HepG2 (cell line): ENCODE data around the gene BRD3. TPM values are rescaled to one million over a fixed set of nuclear protein-coding genes. Genes with fewer than 3 reads are reported as not detected.

Source experiments
- CAMTA2 ChIP-seq: sonication (generic); formaldehyde crosslinking; IDR thresholded peaks from 2 replicates; pipeline ENCODE4 v1.4.0; 2020; ENCODE audit warnings: mild to moderate bottlenecking, missing genetic modification reagents, borderline replicate concordance
- HNF1B ChIP-seq: sonication (generic); formaldehyde crosslinking; IDR thresholded peaks from 2 replicates; pipeline ENCODE4 v1.5.1; 2020; ENCODE audit warnings: mild to moderate bottlenecking, moderate library complexity, missing genetic modification reagents
- HOXD1 ChIP-seq: sonication (generic); formaldehyde crosslinking; IDR thresholded peaks from 2 replicates; pipeline ENCODE4 v1.5.0; 2020; ENCODE audit warnings: missing genetic modification reagents
- MEIS2 ChIP-seq: sonication (generic); formaldehyde crosslinking; IDR thresholded peaks from 2 replicates; pipeline ENCODE4 v1.9.0; 2021; ENCODE audit warnings: mild to moderate bottlenecking, missing genetic modification reagents
- SIX4 ChIP-seq: sonication (generic); formaldehyde crosslinking; IDR thresholded peaks from 2 replicates; pipeline ENCODE4 v1.4.0; 2020; ENCODE audit warnings: missing genetic modification reagents
- SP4 ChIP-seq: sonication (generic); formaldehyde crosslinking; IDR thresholded peaks from 2 replicates; pipeline ENCODE4 v1.8.1; 2023; ENCODE audit warnings: mild to moderate bottlenecking, missing genetic modification reagents
- TBX2 ChIP-seq: sonication (generic); formaldehyde crosslinking; IDR thresholded peaks from 2 replicates; pipeline ENCODE4 v1.5.0; 2020; ENCODE audit warnings: missing genetic modification reagents, mild to moderate bottlenecking, borderline replicate concordance
- TOE1 ChIP-seq: sonication (generic); formaldehyde crosslinking; IDR thresholded peaks from 2 replicates; pipeline ENCODE4 v1.4.0; 2020; ENCODE audit warnings: mild to moderate bottlenecking, missing genetic modification reagents
- ZNF709 ChIP-seq: sonication (generic); formaldehyde crosslinking; IDR thresholded peaks from 2 replicates; pipeline ENCODE4 v1.5.0; 2020; ENCODE audit warnings: mild to moderate bottlenecking, missing genetic modification reagents
- ZSCAN22 ChIP-seq: sonication (generic); formaldehyde crosslinking; IDR thresholded peaks from 2 replicates; pipeline ENCODE4 v1.4.0; 2020; ENCODE audit warnings: mild to moderate bottlenecking, missing genetic modification reagents
- ZSCAN25 ChIP-seq: sonication (generic); formaldehyde crosslinking; IDR thresholded peaks from 2 replicates; pipeline ENCODE4 v1.8.0; 2022; ENCODE audit warnings: mild to moderate bottlenecking, missing genetic modification reagents
- polyA plus RNA-seq, 8 experiments: library from polyadenylated mRNA; depleted of rRNA in 3 of 8; stranded (reverse) in 7 of 8; unstranded in 1 of 8; fragments of >200 nt; fragmentation: Illumina TruSeq in 4 of 8; extraction: Trizol in 4 of 8; gene quantifications; 2 replicates each; pipeline versions ENCODE4 v1.2.1 to v1.2.3, GENCODE V29; 2011 to 2016; ENCODE audit warnings: low read depth in 4 of 8, missing spikeins in 1 of 8, mixed read lengths in 1 of 8; ENCODE audit not compliant: insufficient read depth in 1 of 8
- total RNA-seq, 5 experiments: library from RNA; depleted of rRNA; stranded (reverse); fragments of >200 nt; fragmentation: Illumina TruSeq; extraction: Trizol; gene quantifications; 2 replicates each; pipeline ENCODE4 v1.2.3, GENCODE V29; 2016; ENCODE audit warnings: low read depth in 1 of 5
- TF ChIP-seq, protein P1 (sequence below), 2 experiments: fragments of 450-650 bp in 1 of 2; sonication (generic) in 1 of 2; formaldehyde crosslinking in 1 of 2; IDR thresholded peaks; 2 replicates each; pipeline versions ENCODE4 v1.6.1 to v1.8.0; 2016 to 2022; ENCODE audit warnings: antibody characterized with exemption in 1 of 2, mild to moderate bottlenecking in 1 of 2, missing genetic modification reagents in 1 of 2
- TF ChIP-seq, protein P2 (sequence below): sonication (generic); formaldehyde crosslinking; IDR thresholded peaks from 2 replicates; pipeline ENCODE4 v1.4.0; 2020; ENCODE audit warnings: missing genetic modification reagents, borderline replicate concordance

BRD3 gene
- total and polyA plus RNA-seq, 2 of the 13 experiments (the other 11 are each of a cell fraction or from before 2014, with no cell fraction given): 5.9 to 12.9 TPM

- TF ChIP-seq, protein P1, sequence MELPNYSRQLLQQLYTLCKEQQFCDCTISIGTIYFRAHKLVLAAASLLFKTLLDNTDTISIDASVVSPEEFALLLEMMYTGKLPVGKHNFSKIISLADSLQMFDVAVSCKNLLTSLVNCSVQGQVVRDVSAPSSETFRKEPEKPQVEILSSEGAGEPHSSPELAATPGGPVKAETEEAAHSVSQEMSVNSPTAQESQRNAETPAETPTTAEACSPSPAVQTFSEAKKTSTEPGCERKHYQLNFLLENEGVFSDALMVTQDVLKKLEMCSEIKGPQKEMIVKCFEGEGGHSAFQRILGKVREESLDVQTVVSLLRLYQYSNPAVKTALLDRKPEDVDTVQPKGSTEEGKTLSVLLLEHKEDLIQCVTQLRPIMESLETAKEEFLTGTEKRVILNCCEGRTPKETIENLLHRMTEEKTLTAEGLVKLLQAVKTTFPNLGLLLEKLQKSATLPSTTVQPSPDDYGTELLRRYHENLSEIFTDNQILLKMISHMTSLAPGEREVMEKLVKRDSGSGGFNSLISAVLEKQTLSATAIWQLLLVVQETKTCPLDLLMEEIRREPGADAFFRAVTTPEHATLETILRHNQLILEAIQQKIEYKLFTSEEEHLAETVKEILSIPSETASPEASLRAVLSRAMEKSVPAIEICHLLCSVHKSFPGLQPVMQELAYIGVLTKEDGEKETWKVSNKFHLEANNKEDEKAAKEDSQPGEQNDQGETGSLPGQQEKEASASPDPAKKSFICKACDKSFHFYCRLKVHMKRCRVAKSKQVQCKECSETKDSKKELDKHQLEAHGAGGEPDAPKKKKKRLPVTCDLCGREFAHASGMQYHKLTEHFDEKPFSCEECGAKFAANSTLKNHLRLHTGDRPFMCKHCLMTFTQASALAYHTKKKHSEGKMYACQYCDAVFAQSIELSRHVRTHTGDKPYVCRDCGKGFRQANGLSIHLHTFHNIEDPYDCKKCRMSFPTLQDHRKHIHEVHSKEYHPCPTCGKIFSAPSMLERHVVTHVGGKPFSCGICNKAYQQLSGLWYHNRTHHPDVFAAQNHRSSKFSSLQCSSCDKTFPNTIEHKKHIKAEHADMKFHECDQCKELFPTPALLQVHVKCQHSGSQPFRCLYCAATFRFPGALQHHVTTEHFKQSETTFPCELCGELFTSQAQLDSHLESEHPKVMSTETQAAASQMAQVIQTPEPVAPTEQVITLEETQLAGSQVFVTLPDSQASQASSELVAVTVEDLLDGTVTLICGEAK (IDR thresholded peaks at IDR 0.05): no peak
- TF ChIP-seq, protein P1 (CRISPR knock-in tag; IDR thresholded peaks at IDR 0.05): peak; percentile 42; the same call in 1 of the 2 replicates
- TF ChIP-seq MEIS2 (CRISPR knock-in tag): 0 out of 2 replicates have a peak, but pooled peaks have one; percentile 3
- TF ChIP-seq HOXD1 (CRISPR knock-in tag): no peak
- TF ChIP-seq ZNF709 (CRISPR knock-in tag): peak; percentile 48; the same call in 1 of the 2 replicates
- no peak for TF ChIP-seq ZSCAN22
- TF ChIP-seq SP4 (CRISPR knock-in tag): peak; percentile 53; the same call in 1 of the 2 replicates
- TF ChIP-seq SIX4 (CRISPR knock-in tag): no peak
- TF ChIP-seq TBX2: peak; percentile 85
- TF ChIP-seq, protein P2, sequence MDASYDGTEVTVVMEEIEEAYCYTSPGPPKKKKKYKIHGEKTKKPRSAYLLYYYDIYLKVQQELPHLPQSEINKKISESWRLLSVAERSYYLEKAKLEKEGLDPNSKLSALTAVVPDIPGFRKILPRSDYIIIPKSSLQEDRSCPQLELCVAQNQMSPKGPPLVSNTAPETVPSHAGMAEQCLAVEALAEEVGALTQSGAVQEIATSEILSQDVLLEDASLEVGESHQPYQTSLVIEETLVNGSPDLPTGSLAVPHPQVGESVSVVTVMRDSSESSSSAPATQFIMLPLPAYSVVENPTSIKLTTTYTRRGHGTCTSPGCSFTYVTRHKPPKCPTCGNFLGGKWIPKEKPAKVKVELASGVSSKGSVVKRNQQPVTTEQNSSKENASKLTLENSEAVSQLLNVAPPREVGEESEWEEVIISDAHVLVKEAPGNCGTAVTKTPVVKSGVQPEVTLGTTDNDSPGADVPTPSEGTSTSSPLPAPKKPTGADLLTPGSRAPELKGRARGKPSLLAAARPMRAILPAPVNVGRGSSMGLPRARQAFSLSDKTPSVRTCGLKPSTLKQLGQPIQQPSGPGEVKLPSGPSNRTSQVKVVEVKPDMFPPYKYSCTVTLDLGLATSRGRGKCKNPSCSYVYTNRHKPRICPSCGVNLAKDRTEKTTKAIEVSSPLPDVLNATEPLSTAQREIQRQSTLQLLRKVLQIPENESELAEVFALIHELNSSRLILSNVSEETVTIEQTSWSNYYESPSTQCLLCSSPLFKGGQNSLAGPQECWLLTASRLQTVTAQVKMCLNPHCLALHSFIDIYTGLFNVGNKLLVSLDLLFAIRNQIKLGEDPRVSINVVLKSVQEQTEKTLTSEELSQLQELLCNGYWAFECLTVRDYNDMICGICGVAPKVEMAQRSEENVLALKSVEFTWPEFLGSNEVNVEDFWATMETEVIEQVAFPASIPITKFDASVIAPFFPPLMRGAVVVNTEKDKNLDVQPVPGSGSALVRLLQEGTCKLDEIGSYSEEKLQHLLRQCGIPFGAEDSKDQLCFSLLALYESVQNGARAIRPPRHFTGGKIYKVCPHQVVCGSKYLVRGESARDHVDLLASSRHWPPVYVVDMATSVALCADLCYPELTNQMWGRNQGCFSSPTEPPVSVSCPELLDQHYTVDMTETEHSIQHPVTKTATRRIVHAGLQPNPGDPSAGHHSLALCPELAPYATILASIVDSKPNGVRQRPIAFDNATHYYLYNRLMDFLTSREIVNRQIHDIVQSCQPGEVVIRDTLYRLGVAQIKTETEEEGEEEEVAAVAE (CRISPR knock-in tag): peak; percentile 57; the same call in 1 of the 2 replicates
- no peak for TF ChIP-seq TOE1 (CRISPR knock-in tag)
- no peak; the same call in 1 of the 2 replicates for TF ChIP-seq CAMTA2 (CRISPR knock-in tag)
- peak; percentile 99 for TF ChIP-seq HNF1B (CRISPR knock-in tag)
- TF ChIP-seq ZSCAN25 (CRISPR knock-in tag): peak; percentile 31; the same call in 1 of the 2 replicates
Observed at GRCh38 chr9:133990366-133991213, 77.2 kb downstream of the BRD3 start (continued).
